Small intestine (tissue), 7 donors: ENCODE results near the gene AATK. TPM values are rescaled to one million over a fixed set of nuclear protein-coding genes. Genes with fewer than 3 reads are reported as not detected.
"Not testable (repeated sequence)": the region's sequence is repeated elsewhere in the genome, so short reads cannot be mapped to it uniquely, and the experiment has no call there.

ENCODE experiments used
- DNase-seq, 2 donors: peaks; one replicate each; pipeline versions ENCODE4 v3.0.0 to v3.0.0-alpha.2; 2013
- FAIRE-seq: peaks from 2 replicates; lab custom pipeline; 2012; peaks lifted over from hg19 to GRCh38; lab: Jason Lieb, UNC
- H3K27ac ChIP-seq, 3 donors: one replicate each; pipeline ENCODE4 v1.5.1; 2013; ENCODE audit warnings: low read length in 2 of 3, mild to moderate bottlenecking in 2 of 3, control low read depth in 1 of 3, inconsistent platforms in 1 of 3, low read depth in 1 of 3, moderate library complexity in 1 of 3
- H3K27me3 ChIP-seq, 3 donors: one replicate each; pipeline ENCODE4 v1.6.1; 2013; ENCODE audit warnings: low read length in 3 of 3, inconsistent platforms in 1 of 3; ENCODE audit not compliant: control insufficient read depth in 3 of 3, insufficient read depth in 3 of 3
- H3K36me3 ChIP-seq, 3 donors: one replicate each; pipeline ENCODE4 v1.6.1; 2013; ENCODE audit warnings: low read length in 3 of 3, inconsistent platforms in 1 of 3, low read depth in 1 of 3, mild to moderate bottlenecking in 1 of 3, moderate library complexity in 1 of 3; ENCODE audit not compliant: control insufficient read depth in 3 of 3, insufficient read depth in 2 of 3
- H3K4me1 ChIP-seq, 3 donors: one replicate each; pipeline ENCODE4 v1.6.1; 2013; ENCODE audit warnings: low read length in 2 of 3, inconsistent platforms in 1 of 3, low read depth in 1 of 3, mild to moderate bottlenecking in 1 of 3, moderate library complexity in 1 of 3; ENCODE audit not compliant: control insufficient read depth in 3 of 3, insufficient read depth in 2 of 3
- H3K4me3 ChIP-seq, 3 donors: one replicate each; pipeline ENCODE4 v1.5.1; 2013; ENCODE audit warnings: low read length in 3 of 3, control low read depth in 1 of 3, inconsistent platforms in 1 of 3, low read depth in 1 of 3, mild to moderate bottlenecking in 1 of 3, moderate library complexity in 1 of 3
- H3K9me3 ChIP-seq, 2 donors: one replicate each; pipeline ENCODE4 v1.6.1; 2013; ENCODE audit warnings: low read depth in 1 of 2, low read length in 1 of 2; ENCODE audit not compliant: control insufficient read depth in 2 of 2, insufficient read depth in 1 of 2
- WGBS, 3 donors: extraction: QIAGEN DNeasy Blood & Tissue Kit; methylation state at CpG; one replicate each; pipeline ENCODE4 v1.1.7; 2013; 5-methylcytosine and 5-hydroxymethylcytosine counted together
- polyA plus RNA-seq, 4 donors: library from polyadenylated mRNA; stranded (reverse) in 3 of 4; unstranded in 1 of 4; fragments of 200-250 nt in 3 of 4; fragments of 120-200 nt in 1 of 4; gene quantifications; one replicate each; pipeline versions ENCODE4 v1.2.1 to v1.2.3, GENCODE V29; 2013
- donor health status: healthy with polysubstance abuse.
- donor health status: control.
- donor health status: control.
- donor health status: Bipolar disorder and iron deficiency.
- donor health status: healthy.

AATK gene
- polyA plus RNA-seq, 4 donors = 33.1 to 118 (median 95.7) TPM

- no peak overlapping the region for H3K27ac ChIP-seq
- FAIRE-seq (no peak), DNase-seq (no peak)
- H3K9me3 ChIP-seq = no peaks in the 10 kb centered on the region
- no peaks in the 10 kb centered on the region for H3K27me3 ChIP-seq
- peaks cover 0 to 6% (median 0%) of the 10 kb centered on the region in 3 donors for H3K4me1 ChIP-seq
- H3K4me3 ChIP-seq = no peak overlapping the region
- WGBS, 3 donors = 82 to 89% (median 89%) methylated on average over 33 of the region's 33 CpGs
- peaks cover 0 to 29% (median 0%) of the 10 kb centered on the region in 3 donors for H3K36me3 ChIP-seq
Observed at GRCh38 chr17:81081222-81082176, 84.5 kb downstream of the AATK start.

- Histone ChIP-seq H3K27ac (no peak overlapping the region), H3K4me1 (peaks cover 0 to 6% (median 0%) of the 10 kb centered on the region in 3 donors), H3K36me3 (peaks cover 0 to 22% (median 0%) of the 10 kb centered on the region in 3 donors), H3K9me3 (no peaks in the 10 kb centered on the region), H3K27me3 (no peaks in the 10 kb centered on the region), H3K4me3 (no peak overlapping the region)
- no peak for FAIRE-seq
- no peak for DNase-seq
- 69 to 79% (median 72%) methylated on average over 19 of the region's 19 CpGs for WGBS, 3 donors
Observed at GRCh38 chr17:81080019-81080418, 86.0 kb downstream of the AATK start.

- H3K27ac ChIP-seq, H3K4me3 ChIP-seq, H3K4me1 ChIP-seq, H3K27me3 ChIP-seq, DNase-seq, H3K9me3 ChIP-seq, FAIRE-seq: not testable (repeated sequence)
- 92 to 96% (median 93%) methylated on average over 43 to 45 of the region's 45 CpGs for WGBS, 3 donors
- H3K36me3 ChIP-seq = peaks cover 0 to 19% (median 0%) of the 10 kb centered on the region in 3 donors
Observed at GRCh38 chr17:81078026-81078913, 87.8 kb downstream of the AATK start.

- Histone ChIP-seq H3K4me3 (no peak overlapping the region), H3K4me1 (no peaks in the 10 kb centered on the region), H3K36me3 (peaks cover 0 to 22% (median 0%) of the 10 kb centered on the region in 3 donors), H3K27ac (no peak overlapping the region), H3K9me3 (no peaks in the 10 kb centered on the region), H3K27me3 (no peaks in the 10 kb centered on the region)
- FAIRE-seq = no peak
- WGBS, 3 donors = 79 to 88% (median 84%) methylated on average over 14 of the region's 14 CpGs
- no peak for DNase-seq
Observed at GRCh38 chr17:81076141-81076679, 89.8 kb downstream of the AATK start.

- Histone ChIP-seq H3K36me3 (peaks cover 0 to 21% (median 0%) of the 10 kb centered on the region in 3 donors), H3K4me1 (no peaks in the 10 kb centered on the region), H3K9me3 (no peaks in the 10 kb centered on the region), H3K27ac (no peak overlapping the region), H3K4me3 (no peak overlapping the region), H3K27me3 (no peaks in the 10 kb centered on the region)
- WGBS, 3 donors = 87 to 91% (median 91%) methylated on average over 17 of the region's 17 CpGs
- FAIRE-seq (no peak), DNase-seq (no peak)
Observed at GRCh38 chr17:81075307-81075706, 90.7 kb downstream of the AATK start.

GRCh38 chr17:81074875-81075274 is 91.1 kb downstream of the AATK start:
- Histone ChIP-seq H3K4me3 (no peak overlapping the region), H3K4me1 (no peaks in the 10 kb centered on the region), H3K9me3 (no peaks in the 10 kb centered on the region), H3K27me3 (no peaks in the 10 kb centered on the region), H3K27ac (no peak overlapping the region), H3K36me3 (peaks cover 0 to 22% (median 0%) of the 10 kb centered on the region in 3 donors)
- 58 to 74% (median 67%) methylated on average over 8 of the region's 8 CpGs for WGBS, 3 donors
- FAIRE-seq (no peak), DNase-seq (no peak)

GRCh38 chr17:81073967-81074839 is 91.8 kb downstream of the AATK start:
- 92 to 94% (median 93%) methylated on average over 42 of the region's 42 CpGs for WGBS, 3 donors
- Histone ChIP-seq H3K27ac (no peak overlapping the region), H3K4me3 (no peak overlapping the region), H3K36me3 (peaks cover 0 to 22% (median 0%) of the 10 kb centered on the region in 3 donors), H3K4me1 (no peaks in the 10 kb centered on the region), H3K27me3 (no peaks in the 10 kb centered on the region), H3K9me3 (no peaks in the 10 kb centered on the region)
- DNase-seq = no peak
- FAIRE-seq = no peak
